Endothelial cell of umbilical vein (primary cell): ENCODE results near the gene WDR90. TPM values are rescaled to one million over a fixed set of nuclear protein-coding genes. Genes with fewer than 3 reads are reported as not detected.

Experiments used
- BruUV-seq: library from RNA; stranded (reverse); fragments of 400-500 nt; replicated peaks from 2 replicates; lab custom pipeline; 2021; lab: Mats Ljungman, UMichigan
- CTCF ChIA-PET: fragments of 300-600, 350-600 bp; sonication (Branson Sonifier 250); formaldehyde crosslinking; loops from one replicate; lab custom pipeline; 2021; ENCODE audit warnings: antibody characterized with exemption, inconsistent platforms; lab: Charles Lee
- POLR2A ChIA-PET: fragments of 300-600, 350-600 bp; sonication (Branson Sonifier 250); formaldehyde crosslinking; loops from one replicate; lab custom pipeline; 2021; ENCODE audit warnings: antibody characterized with exemption, inconsistent platforms; lab: Charles Lee
- DNase-seq: peaks from one replicate; pipeline ENCODE4 v3.0.0-alpha.2; 2011; ENCODE audit warnings: low read depth, low spot score
- FAIRE-seq: peaks from 2 replicates; lab custom pipeline; 2011; peaks lifted over from hg19 to GRCh38; lab: Jason Lieb, UNC
- H2AFZ ChIP-seq: 2 replicates; pipeline ENCODE4 v1.6.0; 2012; ENCODE audit warnings: low read depth, low read length, control low read depth, inconsistent platforms
- H3K27ac ChIP-seq: 2 replicates; pipeline ENCODE4 v1.5.1; 2011; ENCODE audit warnings: low read depth, mild to moderate bottlenecking, control low read depth, low read length, moderate library complexity; ENCODE audit not compliant: insufficient read depth
- H3K27me3 ChIP-seq, 2 experiments: 2 replicates each; pipeline versions ENCODE4 v1.6.0 to v1.6.1; 2011; ENCODE audit warnings: low read length in 2 of 2, mixed read lengths in 1 of 2; ENCODE audit not compliant: control insufficient read depth in 2 of 2, insufficient read depth in 2 of 2
- H3K36me3 ChIP-seq, 2 experiments: 2 replicates in 1 of 2; 3 replicates in 1 of 2; pipeline ENCODE4 v1.5.1; 2011; ENCODE audit warnings: low read length in 2 of 2, mild to moderate bottlenecking in 1 of 2, moderate library complexity in 1 of 2; ENCODE audit not compliant: control insufficient read depth in 2 of 2, insufficient read depth in 2 of 2; ENCODE audit errors: extremely low read depth in 1 of 2
- H3K4me1 ChIP-seq: 3 replicates; pipeline ENCODE4 v1.5.1; 2011; ENCODE audit warnings: mild to moderate bottlenecking, low read length; ENCODE audit not compliant: control insufficient read depth, insufficient read depth; ENCODE audit errors: extremely low read depth
- H3K4me2 ChIP-seq: 2 replicates; pipeline ENCODE4 v1.6.1; 2011; ENCODE audit warnings: low read length, control low read depth, mixed read lengths; ENCODE audit not compliant: insufficient read depth
- H3K4me3 ChIP-seq, 3 experiments: fragments of 200-600 bp in 1 of 3; sonication (generic), shearing (Covaris generic) in 1 of 3; replicated peaks in 1 of 3; 2 replicates each; pipeline ENCODE4 v1.5.1; 2011 to 2016; ENCODE audit warnings: control low read depth in 3 of 3, low read length in 3 of 3, mild to moderate bottlenecking in 2 of 3, inconsistent platforms in 1 of 3, low read depth in 1 of 3, moderate library complexity in 1 of 3; ENCODE audit not compliant: insufficient read depth in 1 of 3
- H3K79me2 ChIP-seq: 2 replicates; pipeline ENCODE4 v1.6.0; 2012; ENCODE audit warnings: low read length, inconsistent platforms; ENCODE audit not compliant: control insufficient read depth, insufficient read depth
- H3K9ac ChIP-seq: replicated peaks from 2 replicates; pipeline ENCODE3; 2011; ENCODE audit warnings: low read length, control low read depth; ENCODE audit not compliant: insufficient read depth; ENCODE audit errors: extremely low read depth
- H3K9me1 ChIP-seq: replicated peaks from 3 replicates; pipeline ENCODE4 v1.6.0; 2011; ENCODE audit warnings: mild to moderate bottlenecking, low read length; ENCODE audit not compliant: control insufficient read depth, insufficient read depth; ENCODE audit errors: extremely low read depth
- H3K9me3 ChIP-seq: replicated peaks from 2 replicates; pipeline ENCODE4 v1.5.1; 2012; ENCODE audit warnings: low read length, inconsistent platforms; ENCODE audit not compliant: control insufficient read depth, insufficient read depth
- H4K20me1 ChIP-seq: replicated peaks from 2 replicates; pipeline ENCODE3; 2011; ENCODE audit warnings: mild to moderate bottlenecking, low read length; ENCODE audit not compliant: control insufficient read depth, insufficient read depth; ENCODE audit errors: extremely low read depth
- CTCF ChIP-seq, 2 donors: IDR thresholded peaks; 1 replicate in 1 of 2; 2 replicates in 1 of 2; pipeline ENCODE4 v1.5.1; 2011; ENCODE audit warnings: low read length in 2 of 2, mild to moderate bottlenecking in 2 of 2, moderate library complexity in 2 of 2, control low read depth in 1 of 2, inconsistent platforms in 1 of 2, low read depth in 1 of 2; ENCODE audit not compliant: insufficient read depth in 1 of 2; ENCODE audit errors: extremely low read depth in 1 of 2
- EZH2 ChIP-seq: IDR thresholded peaks from 2 replicates; pipeline ENCODE4 v1.6.1; 2012; ENCODE audit warnings: borderline replicate concordance, low read depth, mild to moderate bottlenecking, moderate library complexity, low read length, inconsistent platforms; ENCODE audit not compliant: severe bottlenecking
- FOS ChIP-seq: IDR thresholded peaks from 2 replicates; pipeline ENCODE4 v1.6.1; 2011; ENCODE audit warnings: mild to moderate bottlenecking, low read length, moderate library complexity, borderline replicate concordance; ENCODE audit not compliant: insufficient read depth
- GATA2 ChIP-seq: IDR thresholded peaks from 2 replicates; pipeline ENCODE4 v1.7.0; 2011; ENCODE audit warnings: low read depth, mild to moderate bottlenecking, moderate library complexity, mixed read lengths, low read length; ENCODE audit not compliant: insufficient read length, insufficient read depth
- JUN ChIP-seq: IDR thresholded peaks from 2 replicates; pipeline ENCODE4 v1.6.1; 2011; ENCODE audit warnings: borderline replicate concordance, low read depth; ENCODE audit not compliant: insufficient read length, insufficient read depth
- MAX ChIP-seq: IDR thresholded peaks from 2 replicates; pipeline ENCODE4 v1.6.1; 2011; ENCODE audit not compliant: insufficient read depth, insufficient read length
- MYC ChIP-seq: IDR thresholded peaks from one replicate; pipeline ENCODE4 v1.6.1; 2011; ENCODE audit warnings: mild to moderate bottlenecking, low read depth, low read length
- POLR2A ChIP-seq: IDR thresholded peaks from 2 replicates; pipeline ENCODE4 v1.6.1; 2012; ENCODE audit warnings: low read depth, mild to moderate bottlenecking, control low read depth, low read length
- POLR2AphosphoS5 ChIP-seq: IDR thresholded peaks from 2 replicates; pipeline ENCODE4 v1.6.1; 2012; ENCODE audit warnings: low read depth, mild to moderate bottlenecking, control low read depth, low read length, moderate library complexity; ENCODE audit not compliant: insufficient read depth
- dilution Hi-C: fragments of 300-500 bp; cut with MboI; formaldehyde crosslinking; loops from one replicate; pipeline ENCODE4 v1.15.0; 2019; ENCODE audit warnings: low sequenced_read_pairs; ENCODE audit not compliant: extremely low pct_ligation_motif_present
- intact Hi-C: fragments of 100-400 bp; cut with micrococcal nuclease; formaldehyde crosslinking; loops from one replicate; pipeline ENCODE4 v1.10.0; 2022
- polyA plus RNA-seq, 4 experiments: library from polyadenylated mRNA; depleted of rRNA in 3 of 4; stranded (reverse) in 3 of 4; unstranded in 1 of 4; fragments of >200 nt; gene quantifications; 2 replicates each; pipeline versions ENCODE4 v1.2.1 to v1.2.3, GENCODE V29; 2011 to 2012; ENCODE audit warnings: missing spikeins in 1 of 4
- total RNA-seq: library from RNA; stranded (reverse); gene quantifications from 2 replicates; pipeline ENCODE4 v1.2.3, GENCODE V29; 2021

WDR90 gene
- total and polyA plus RNA-seq, 2 donors (not counting 3 experiments of a cell fraction or from before 2014, with no cell fraction given) = 22.2 to 51.8 TPM

GRCh38 chr16:674214-674881 is 25.2 kb downstream of the WDR90 start:
- H3K36me3 ChIP-seq = peaks cover 5 to 35% of the 10 kb centered on the region in 2 experiments
- H3K27ac ChIP-seq = no peak overlapping the region
- no peaks in the 10 kb centered on the region for H3K4me1 ChIP-seq
- H3K9me3 ChIP-seq = no peaks in the 10 kb centered on the region
- no TSS peak for BruUV-seq
- ChIA-PET CTCF (interaction anchor here (1.5 kb wide), 1 partner anchor 11 kb away, joined by 4 read pairs; no protein-coding TSS in a partner anchor), POLR2A (no interaction called here)
- no peaks in the 10 kb centered on the region for H4K20me1 ChIP-seq
- TF ChIP-seq FOS (no peak), POLR2AphosphoS5 (no peak), MAX (no peak), JUN (no peak), CTCF (IDR thresholded peaks at IDR 0.05; ENCODE audit: extremely low read depth in 1 of 2, insufficient read depth in 1 of 2, low read depth in 1 of 2, low read length in 2 of 2) (no peak), EZH2 (no peak), MYC (no peak), POLR2A (no peak), GATA2 (no peak)
- intact Hi-C loops = no loop called here
- no peaks in the 10 kb centered on the region for H3K27me3 ChIP-seq
- FAIRE-seq (no peak), DNase-seq (no peak)
- peaks cover 4% of the 10 kb centered on the region for H3K79me2 ChIP-seq
- H3K4me2 ChIP-seq = no peak overlapping the region
- H3K4me3 ChIP-seq = no peak overlapping the region
- no peak overlapping the region for H3K9ac ChIP-seq
- H3K9me1 ChIP-seq = no peaks in the 10 kb centered on the region
- H2AFZ ChIP-seq = no peak overlapping the region
- dilution Hi-C loops = no loop called here
